A673 (cell line): ENCODE measurements around the gene ZNF777. TPM values are rescaled to one million over a fixed set of nuclear protein-coding genes. Genes with fewer than 3 reads are reported as not detected.

ENCODE experiments used
- BruUV-seq: library from RNA; stranded (reverse); fragments of 400-500 nt; replicated peaks from 2 replicates; lab custom pipeline; 2021; lab: Mats Ljungman, UMichigan
- CTCF ChIA-PET: fragments of 300-600 bp; sonication (Branson Sonifier 250); formaldehyde crosslinking; loops from one replicate; lab custom pipeline; 2022; ENCODE audit warnings: antibody characterized with exemption; lab: Charles Lee
- POLR2A ChIA-PET: fragments of 300-600 bp; sonication (Branson Sonifier 250); formaldehyde crosslinking; loops from one replicate; lab custom pipeline; 2022; ENCODE audit warnings: antibody characterized with exemption; ENCODE audit not compliant: low non-redundant PET; lab: Charles Lee
- DNase-seq: peaks from one replicate; pipeline ENCODE4 v3.0.0-alpha.2; 2015; ENCODE audit warnings: low spot score
- H3K27ac ChIP-seq: fragments of 200-600 bp; sonication (generic); 2 replicates; pipeline ENCODE4 v1.5.1; 2016; ENCODE audit warnings: mixed run types, low read depth, mild to moderate bottlenecking, mixed read lengths, antibody characterized with exemption, low read length; ENCODE audit not compliant: poor library complexity, severe bottlenecking
- H3K27me3 ChIP-seq: fragments of 200-600 bp; sonication (generic); replicated peaks from 2 replicates; pipeline ENCODE4 v1.6.1; 2017; ENCODE audit warnings: mixed run types, low read depth, mild to moderate bottlenecking, mixed read lengths, antibody characterized with exemption, low read length; ENCODE audit not compliant: insufficient read depth, poor library complexity
- H3K36me3 ChIP-seq: fragments of 200-600 bp; sonication (generic); 2 replicates; pipeline ENCODE4 v1.6.1; 2016; ENCODE audit warnings: mixed run types, mild to moderate bottlenecking, mixed read lengths, antibody characterized with exemption, low read length; ENCODE audit not compliant: insufficient read depth, poor library complexity, severe bottlenecking
- H3K4me1 ChIP-seq: fragments of 200-600 bp; sonication (generic); 2 replicates; pipeline ENCODE4 v1.6.1; 2017; ENCODE audit warnings: mixed run types, mild to moderate bottlenecking, mixed read lengths, antibody characterized with exemption, low read length; ENCODE audit not compliant: insufficient read depth, poor library complexity, severe bottlenecking
- H3K4me3 ChIP-seq: fragments of 200-600 bp; sonication (generic); 2 replicates; pipeline ENCODE4 v1.5.1; 2016; ENCODE audit warnings: low read depth, mixed run types, mild to moderate bottlenecking, mixed read lengths, low read length; ENCODE audit not compliant: poor library complexity, severe bottlenecking
- H3K9me3 ChIP-seq: fragments of 200-600 bp; sonication (generic); 2 replicates; pipeline ENCODE4 v1.6.1; 2016; ENCODE audit warnings: mixed run types, low read depth, mild to moderate bottlenecking, mixed read lengths, antibody characterized with exemption, low read length; ENCODE audit not compliant: poor library complexity, severe bottlenecking
- EZH2 ChIP-seq: fragments of 200-600 bp; sonication (generic); IDR thresholded peaks from 2 replicates; pipeline ENCODE4 v1.6.1; 2017; ENCODE audit warnings: borderline replicate concordance, low read depth, mild to moderate bottlenecking, mixed read lengths, antibody characterized with exemption, low read length; ENCODE audit not compliant: poor library complexity, severe bottlenecking
- intact Hi-C: fragments of 100-400 bp; cut with micrococcal nuclease; formaldehyde crosslinking; loops from one replicate; pipeline ENCODE4 v1.10.0; 2022; ENCODE audit not compliant: unreplicated experiment
- total RNA-seq: library from RNA; stranded (reverse); gene quantifications from 2 replicates; pipeline ENCODE4 v1.2.3, GENCODE V29; 2021
- TF ChIP-seq, protein P1 (sequence below): fragments of 300-800, 200-600 bp; sonication (generic); conservative IDR thresholded peaks from 2 replicates; pipeline ENCODE4 v1.5.1; 2017; ENCODE audit warnings: low read depth, mild to moderate bottlenecking, antibody characterized with exemption, low read length, moderate library complexity, mixed read lengths

The ZNF777 gene
- total RNA-seq, 1 experiment from 2014 or later, result 19.3 TPM

DNA sequence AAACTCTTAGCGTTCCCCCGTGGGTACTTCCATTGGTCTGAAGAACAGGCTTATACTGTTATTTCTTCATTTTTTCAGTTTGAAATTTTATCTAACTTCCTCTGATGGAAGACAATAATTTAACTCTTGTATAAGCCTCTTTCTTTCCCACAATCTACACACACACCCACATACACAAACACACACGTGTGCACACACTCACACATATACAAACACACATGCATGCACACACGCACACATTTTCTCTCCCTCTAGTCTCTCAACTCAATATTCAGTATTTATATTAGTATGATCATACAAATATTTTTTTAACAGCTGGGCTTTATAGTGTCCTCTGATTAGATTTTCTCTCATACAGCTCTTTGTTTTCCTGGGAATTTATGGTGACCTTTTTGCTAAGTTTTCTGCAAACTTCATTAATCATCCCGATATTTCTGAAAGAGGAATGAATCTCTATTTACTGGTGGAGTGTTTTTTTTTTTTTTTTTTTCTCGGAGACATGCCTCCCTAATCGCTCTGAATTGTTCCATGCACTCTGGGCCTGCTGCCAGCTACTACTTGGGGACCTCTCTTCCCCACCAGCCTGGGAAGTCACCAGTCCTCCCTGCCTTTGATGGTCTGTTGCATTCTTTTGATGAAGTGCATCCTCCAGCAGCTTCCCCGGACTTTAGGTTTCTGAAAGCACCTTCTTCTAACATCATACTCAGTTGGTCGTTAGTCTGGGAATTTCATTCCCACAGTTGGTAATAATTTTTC, 75.5 kb downstream of the ZNF777 start:
- TF ChIP-seq, protein P1, sequence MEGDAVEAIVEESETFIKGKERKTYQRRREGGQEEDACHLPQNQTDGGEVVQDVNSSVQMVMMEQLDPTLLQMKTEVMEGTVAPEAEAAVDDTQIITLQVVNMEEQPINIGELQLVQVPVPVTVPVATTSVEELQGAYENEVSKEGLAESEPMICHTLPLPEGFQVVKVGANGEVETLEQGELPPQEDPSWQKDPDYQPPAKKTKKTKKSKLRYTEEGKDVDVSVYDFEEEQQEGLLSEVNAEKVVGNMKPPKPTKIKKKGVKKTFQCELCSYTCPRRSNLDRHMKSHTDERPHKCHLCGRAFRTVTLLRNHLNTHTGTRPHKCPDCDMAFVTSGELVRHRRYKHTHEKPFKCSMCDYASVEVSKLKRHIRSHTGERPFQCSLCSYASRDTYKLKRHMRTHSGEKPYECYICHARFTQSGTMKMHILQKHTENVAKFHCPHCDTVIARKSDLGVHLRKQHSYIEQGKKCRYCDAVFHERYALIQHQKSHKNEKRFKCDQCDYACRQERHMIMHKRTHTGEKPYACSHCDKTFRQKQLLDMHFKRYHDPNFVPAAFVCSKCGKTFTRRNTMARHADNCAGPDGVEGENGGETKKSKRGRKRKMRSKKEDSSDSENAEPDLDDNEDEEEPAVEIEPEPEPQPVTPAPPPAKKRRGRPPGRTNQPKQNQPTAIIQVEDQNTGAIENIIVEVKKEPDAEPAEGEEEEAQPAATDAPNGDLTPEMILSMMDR, result no peak
- no peak for TF ChIP-seq EZH2
- no peaks in the 10 kb centered on the region for H3K36me3 ChIP-seq
- ChIA-PET CTCF (interaction anchor here (0.6 kb wide), 1 partner anchor 75 kb away, joined by 3 read pairs; no protein-coding TSS in a partner anchor), POLR2A (no interaction called here)
- no TSS peak for BruUV-seq
- H3K4me1 ChIP-seq, result no peaks in the 10 kb centered on the region
- H3K27me3 ChIP-seq, result no peaks in the 10 kb centered on the region
- no peaks in the 10 kb centered on the region for H3K9me3 ChIP-seq
- DNase-seq, result peak; percentile 50
- intact Hi-C loops, result no loop called here
- H3K4me3 ChIP-seq, result no peak overlapping the region
- H3K27ac ChIP-seq, result no peak overlapping the region

Other genes with a start within 250 kb of the ZNF777 start
- gene ZNF212, start 221.4 kb downstream of the ZNF777 start, total RNA-seq, result 12.3 and 16.4 TPM in 2 replicates
- gene ZNF783, start 198.9 kb downstream of the ZNF777 start, total RNA-seq, result 10.8 and 11.3 TPM in 2 replicates
- gene ZNF746, start 36.7 kb upstream of the ZNF777 start, total RNA-seq, result 22.5 and 24.0 TPM in 2 replicates